Esophagus muscularis mucosa (tissue), 4 donors: ENCODE results near the gene EN1. TPM values are rescaled to one million over a fixed set of nuclear protein-coding genes. Genes with fewer than 3 reads are reported as not detected.
A peak's percentile ranks its signal among the peaks of the same experiment; 100 is the strongest.

Experiments
- DNase-seq: peaks from one replicate; pipeline ENCODE4 v3.0.0-alpha.2; 2017; ENCODE audit errors: extremely low spot score
- H3K27ac ChIP-seq, 4 donors: fragments of 200-600 bp; sonication (generic); replicated peaks in 1 of 4; 1 replicate in 3 of 4; 2 replicates in 1 of 4; pipeline ENCODE4 v1.5.1; 2016 to 2019; ENCODE audit warnings: mild to moderate bottlenecking in 1 of 4
- H3K27me3 ChIP-seq, 4 donors: fragments of 200-600 bp; sonication (generic); one replicate each; pipeline versions ENCODE4 v1.5.1 to v1.6.0; 2016 to 2019
- H3K36me3 ChIP-seq, 4 donors: fragments of 200-600 bp; sonication (generic); one replicate each; pipeline ENCODE4 v1.5.1; 2016 to 2019
- H3K4me1 ChIP-seq, 4 donors: fragments of 200-600 bp; sonication (generic); one replicate each; pipeline ENCODE4 v1.5.1; 2016 to 2019
- H3K4me3 ChIP-seq, 4 donors: fragments of 200-600 bp; sonication (generic); 1 replicate in 2 of 4; 2 replicates in 2 of 4; pipeline ENCODE4 v1.5.1; 2016 to 2019; ENCODE audit warnings: mild to moderate bottlenecking in 4 of 4, moderate library complexity in 1 of 4
- H3K9me3 ChIP-seq, 4 donors: fragments of 200-600 bp; sonication (generic); 1 replicate in 3 of 4; 2 replicates in 1 of 4; pipeline ENCODE4 v1.5.1; 2016 to 2019
- EP300 ChIP-seq: sonication (generic); formaldehyde crosslinking; IDR thresholded peaks from one replicate; pipeline ENCODE4 v1.6.1; 2017; ENCODE audit warnings: antibody characterized with exemption
- POLR2A ChIP-seq: fragments of 450-650 bp; IDR thresholded peaks from one replicate; pipeline ENCODE4 v1.6.1; 2017; ENCODE audit warnings: antibody characterized with exemption, moderate library complexity, mild to moderate bottlenecking, low read depth
- POLR2AphosphoS5 ChIP-seq, 2 donors: sonication (generic); formaldehyde crosslinking; IDR thresholded peaks; one replicate each; pipeline ENCODE4 v1.6.1; 2017; ENCODE audit warnings: antibody characterized with exemption in 2 of 2
- WGBS: methylation state at CpG from one replicate; pipeline ENCODE4 v1.1.5; 2018; 5-methylcytosine and 5-hydroxymethylcytosine counted together
- intact Hi-C: fragments of 100-400 bp; cut with DNase I; formaldehyde crosslinking; loops from one replicate; pipeline ENCODE4 v1.15.1; 2023
- total RNA-seq, 4 donors: library from RNA; depleted of rRNA; stranded (reverse); fragments of >200 nt; gene quantifications; one replicate each; pipeline versions ENCODE4 v1.1.0 to v1.2.1, GENCODE V29; 2016
- TF ChIP-seq, protein P1 (sequence below), 3 experiments: fragments of 200-600 bp in 2 of 3; fragments of 450-650 bp in 1 of 3; sonication (generic) in 2 of 3; IDR thresholded peaks; one replicate each; pipeline ENCODE4 v1.5.1; 2017 to 2019; ENCODE audit warnings: antibody characterized with exemption in 3 of 3, mild to moderate bottlenecking in 2 of 3, moderate library complexity in 1 of 3

EN1 gene
- total RNA-seq, result under 1 TPM in 3 of 4 donors, not detected in 1; 0.11 to 0.17 (median 0.13) TPM

DNA sequence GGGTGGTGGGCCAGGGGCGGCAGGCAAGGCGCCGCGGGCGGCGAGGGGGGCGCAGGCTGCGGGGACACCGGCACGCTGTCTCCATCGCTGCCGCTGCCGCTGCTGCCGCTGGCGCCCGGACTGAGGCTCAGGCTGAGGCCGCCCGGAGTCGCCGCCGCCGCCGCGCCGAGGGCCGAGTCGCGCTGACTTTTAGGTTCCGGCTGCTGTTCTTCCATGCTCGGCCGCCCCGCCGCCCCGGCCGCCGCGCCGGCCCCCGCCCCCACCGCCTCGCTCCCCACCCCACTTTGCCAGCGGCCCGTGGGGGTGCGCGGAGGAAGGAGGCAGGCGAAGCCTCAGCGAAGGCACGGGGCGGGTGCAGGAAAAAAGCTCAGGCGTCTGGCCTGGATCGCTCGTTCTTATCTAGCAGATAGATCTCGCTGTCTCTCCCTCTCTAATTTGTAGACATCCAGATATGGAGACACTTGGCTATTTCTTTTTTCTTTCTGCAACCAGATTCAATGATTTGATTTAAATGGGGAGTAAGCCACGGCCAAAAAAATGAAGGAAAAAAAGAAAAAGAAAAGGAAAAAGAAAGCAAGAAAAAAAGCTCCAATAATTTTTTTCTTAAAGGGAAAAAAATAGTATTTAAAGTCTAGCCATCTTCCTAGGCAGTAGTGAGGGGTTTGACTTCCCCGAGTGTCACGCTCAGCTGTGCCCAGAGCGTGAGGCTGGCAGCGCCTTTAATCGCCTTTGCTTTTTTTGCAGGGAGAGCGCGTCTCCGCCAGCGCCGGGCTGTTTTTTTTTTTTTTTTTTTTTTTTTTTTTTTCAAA lies at the start of gene EN1:
EN1 (minus strand) TSS at position 696 of the 809 bp plus-strand sequence; CDS start at position 215, 481 bp downstream.
- no peaks in the 10 kb centered on the region for H3K9me3 ChIP-seq
- DNase-seq, result no peak
- no peak within 1 kb of the TSS for H3K27ac ChIP-seq
- intact Hi-C loops, result no loop called here
- TF ChIP-seq, protein P1, sequence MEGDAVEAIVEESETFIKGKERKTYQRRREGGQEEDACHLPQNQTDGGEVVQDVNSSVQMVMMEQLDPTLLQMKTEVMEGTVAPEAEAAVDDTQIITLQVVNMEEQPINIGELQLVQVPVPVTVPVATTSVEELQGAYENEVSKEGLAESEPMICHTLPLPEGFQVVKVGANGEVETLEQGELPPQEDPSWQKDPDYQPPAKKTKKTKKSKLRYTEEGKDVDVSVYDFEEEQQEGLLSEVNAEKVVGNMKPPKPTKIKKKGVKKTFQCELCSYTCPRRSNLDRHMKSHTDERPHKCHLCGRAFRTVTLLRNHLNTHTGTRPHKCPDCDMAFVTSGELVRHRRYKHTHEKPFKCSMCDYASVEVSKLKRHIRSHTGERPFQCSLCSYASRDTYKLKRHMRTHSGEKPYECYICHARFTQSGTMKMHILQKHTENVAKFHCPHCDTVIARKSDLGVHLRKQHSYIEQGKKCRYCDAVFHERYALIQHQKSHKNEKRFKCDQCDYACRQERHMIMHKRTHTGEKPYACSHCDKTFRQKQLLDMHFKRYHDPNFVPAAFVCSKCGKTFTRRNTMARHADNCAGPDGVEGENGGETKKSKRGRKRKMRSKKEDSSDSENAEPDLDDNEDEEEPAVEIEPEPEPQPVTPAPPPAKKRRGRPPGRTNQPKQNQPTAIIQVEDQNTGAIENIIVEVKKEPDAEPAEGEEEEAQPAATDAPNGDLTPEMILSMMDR (IDR thresholded peaks at IDR 0.05), result no peak
- no peak for TF ChIP-seq EP300
- no peak for TF ChIP-seq POLR2A
- no peak for TF ChIP-seq POLR2AphosphoS5 (IDR thresholded peaks at IDR 0.05)
- peaks cover 4 to 100% (median 84%) of the 10 kb centered on the region in 4 donors for H3K27me3 ChIP-seq
- peak within 1 kb of the TSS; percentile 36 to 53 (median 46) for H3K4me3 ChIP-seq
- H3K4me1 ChIP-seq, result peaks cover 35 to 74% (median 58%) of the 10 kb centered on the region in 4 donors
- 6% methylated on average over 19 of the region's 64 CpGs for WGBS
- H3K36me3 ChIP-seq, result no peaks in the 10 kb centered on the region

DNA sequence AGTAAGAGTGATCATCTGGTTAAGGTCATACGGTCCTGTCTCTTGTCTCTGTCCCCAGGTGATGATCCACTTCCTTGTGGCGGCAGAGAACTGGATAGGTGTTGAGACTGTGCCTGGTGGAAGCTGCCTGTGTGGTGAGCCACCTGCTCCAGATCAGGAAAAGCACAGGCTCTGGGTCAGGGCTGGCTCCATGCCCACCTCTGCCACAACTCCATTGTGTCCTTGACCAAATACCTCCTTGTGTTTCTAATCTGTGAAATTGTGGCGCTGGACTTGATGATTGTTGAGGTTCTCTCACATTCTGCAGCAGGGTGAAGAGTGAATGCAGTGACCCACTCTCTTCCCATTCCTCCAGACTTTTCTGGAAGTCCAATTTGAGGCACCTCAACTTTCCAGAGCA lies 45.7 kb upstream of the EN1 start:
- no peaks in the 10 kb centered on the region for H3K4me1 ChIP-seq
- TF ChIP-seq, protein P1 (IDR thresholded peaks at IDR 0.05), result no peak
- no peak for TF ChIP-seq POLR2A
- TF ChIP-seq POLR2AphosphoS5 (IDR thresholded peaks at IDR 0.05), result no peak
- H3K27me3 ChIP-seq, result peaks cover 0 to 11% (median 0%) of the 10 kb centered on the region in 4 donors
- no peak overlapping the region for H3K4me3 ChIP-seq
- DNase-seq, result peak; percentile 91
- WGBS, result 80% methylated on average over 3 of the region's 3 CpGs
- H3K9me3 ChIP-seq, result peaks cover 0 to 23% (median 18%) of the 10 kb centered on the region in 4 donors
- H3K36me3 ChIP-seq, result no peaks in the 10 kb centered on the region
- intact Hi-C loops, result no loop called here
- H3K27ac ChIP-seq, result no peak overlapping the region

DNA sequence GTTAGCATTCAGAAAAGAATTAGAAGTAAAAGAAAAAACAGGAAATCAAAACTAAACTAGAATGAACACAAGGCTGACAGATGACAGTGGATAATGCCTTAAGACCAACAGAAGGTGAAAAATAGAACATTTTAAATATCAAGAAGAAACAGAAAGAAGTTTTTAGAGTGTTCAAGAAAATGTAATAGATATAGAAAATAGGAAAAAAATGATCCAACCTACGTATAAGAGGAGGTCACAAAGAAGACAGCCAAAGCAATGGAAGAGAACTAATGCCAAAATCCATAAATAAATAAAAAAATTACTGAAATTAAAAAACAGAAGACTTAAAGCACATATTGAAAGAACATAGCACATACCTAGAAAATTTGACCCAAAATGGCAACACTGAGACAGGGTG lies 42.5 kb upstream of the EN1 start:
- no peak overlapping the region for H3K4me3 ChIP-seq
- no peak overlapping the region for H3K27ac ChIP-seq
- intact Hi-C loops, result no loop called here
- TF ChIP-seq POLR2AphosphoS5 (IDR thresholded peaks at IDR 0.05) (no peak), EP300 (no peak)
- TF ChIP-seq, protein P1 (IDR thresholded peaks at IDR 0.05), result no peak
- H3K4me1 ChIP-seq, result no peaks in the 10 kb centered on the region
- H3K9me3 ChIP-seq, result peaks cover 0 to 23% (median 18%) of the 10 kb centered on the region in 4 donors
- H3K36me3 ChIP-seq, result no peaks in the 10 kb centered on the region
- DNase-seq, result no peak
- 68% methylated on average over 1 of the region's 1 CpG for WGBS
- H3K27me3 ChIP-seq, result peaks cover 0 to 11% (median 0%) of the 10 kb centered on the region in 4 donors

DNA sequence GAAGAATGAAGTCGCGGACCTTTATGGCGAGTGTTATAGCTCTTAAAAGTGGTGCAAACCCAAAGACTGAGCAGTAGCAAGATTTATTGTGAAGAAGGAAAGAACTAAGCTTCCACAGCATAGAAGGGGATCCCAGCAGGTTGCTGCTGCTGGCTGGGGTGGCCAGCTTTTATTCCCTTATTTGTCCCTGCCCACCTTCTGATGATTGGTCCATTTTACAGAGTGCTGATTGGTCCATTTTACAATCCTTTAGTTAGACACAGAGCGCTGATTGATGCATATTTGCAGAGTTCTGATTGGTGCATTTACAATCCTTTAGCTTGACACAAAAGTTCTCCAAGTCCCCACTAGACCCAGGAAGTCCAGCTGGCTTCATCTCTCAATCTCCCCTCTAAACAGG lies 36.3 kb upstream of the EN1 start:
- H3K4me3 ChIP-seq, result no peak overlapping the region
- TF ChIP-seq, protein P1 (IDR thresholded peaks at IDR 0.05), result no peak
- TF ChIP-seq POLR2A (no peak), POLR2AphosphoS5 (IDR thresholded peaks at IDR 0.05) (no peak), EP300 (no peak)
- H3K27ac ChIP-seq, result no peak overlapping the region
- peaks cover 0 to 42% (median 2%) of the 10 kb centered on the region in 4 donors for H3K27me3 ChIP-seq
- intact Hi-C loops, result no loop called here
- no peaks in the 10 kb centered on the region for H3K36me3 ChIP-seq
- peaks cover 0 to 2% (median under 1%) of the 10 kb centered on the region in 4 donors for H3K9me3 ChIP-seq
- H3K4me1 ChIP-seq, result peaks cover 0 to 7% (median 3%) of the 10 kb centered on the region in 4 donors
- no peak for DNase-seq
- 63% methylated on average over 4 of the region's 4 CpGs for WGBS
